Spinal cord (tissue), 10 donors: ENCODE results near the gene OR9K2. TPM values are rescaled to one million over a fixed set of nuclear protein-coding genes. Genes with fewer than 3 reads are reported as not detected.
"Not testable (repeated sequence)": the region's sequence is repeated elsewhere in the genome, so short reads cannot be mapped to it uniquely, and the experiment has no call there.

Experiments
- DNase-seq, 6 donors: peaks; one replicate each; pipeline versions ENCODE4 v3.0.0 to v3.0.0-alpha.2; 2013 to 2015; ENCODE audit warnings: low spot score in 6 of 6, low read depth in 4 of 6
- H3K27ac ChIP-seq: one replicate; pipeline ENCODE4 v1.5.1; 2013; ENCODE audit warnings: low read depth, low read length, control low read depth
- H3K27me3 ChIP-seq: one replicate; pipeline ENCODE4 v1.6.1; 2013; ENCODE audit warnings: low read length; ENCODE audit not compliant: control insufficient read depth, insufficient read depth
- H3K36me3 ChIP-seq: one replicate; pipeline ENCODE4 v1.6.1; 2013; ENCODE audit warnings: low read length; ENCODE audit not compliant: control insufficient read depth, insufficient read depth
- H3K4me1 ChIP-seq: one replicate; pipeline ENCODE4 v1.6.1; 2013; ENCODE audit warnings: low read length; ENCODE audit not compliant: control insufficient read depth, insufficient read depth
- H3K4me3 ChIP-seq: one replicate; pipeline ENCODE4 v1.5.1; 2013; ENCODE audit warnings: low read depth, low read length, control low read depth
- H3K9me3 ChIP-seq: one replicate; pipeline ENCODE4 v1.6.1; 2013; ENCODE audit warnings: low read length; ENCODE audit not compliant: control insufficient read depth, insufficient read depth
- WGBS: methylation state at CpG from one replicate; pipeline ENCODE4 v1.1.5; 2013; ENCODE audit warnings: missing lambda C conversion rate; ENCODE audit not compliant: insufficient coverage; 5-methylcytosine and 5-hydroxymethylcytosine counted together
- long read RNA-seq, 4 donors: transcript quantifications; one replicate each; lab custom pipeline, GENCODE V29; 2026
- polyA plus RNA-seq, 2 donors: library from polyadenylated mRNA; unstranded; fragments of 120-200 nt; gene quantifications; one replicate each; pipeline ENCODE4 v1.2.1, GENCODE V29; 2013; ENCODE audit not compliant: insufficient read length in 2 of 2
- total RNA-seq, 2 donors: library from RNA; depleted of rRNA in 1 of 2; stranded (reverse); fragments of 120-200 nt in 1 of 2; fragments of >200 nt in 1 of 2; gene quantifications; one replicate each; pipeline versions ENCODE4 v1.2.3 to v1.2.4, GENCODE V29; 2013 to 2014
- donor health status: healthy.

Gene OR9K2, protein sequence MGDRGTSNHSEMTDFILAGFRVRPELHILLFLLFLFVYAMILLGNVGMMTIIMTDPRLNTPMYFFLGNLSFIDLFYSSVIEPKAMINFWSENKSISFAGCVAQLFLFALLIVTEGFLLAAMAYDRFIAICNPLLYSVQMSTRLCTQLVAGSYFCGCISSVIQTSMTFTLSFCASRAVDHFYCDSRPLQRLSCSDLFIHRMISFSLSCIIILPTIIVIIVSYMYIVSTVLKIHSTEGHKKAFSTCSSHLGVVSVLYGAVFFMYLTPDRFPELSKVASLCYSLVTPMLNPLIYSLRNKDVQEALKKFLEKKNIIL
- total RNA-seq (not detected), polyA plus RNA-seq (not detected)
- long read RNA-seq, donor 1 = 0 reads
- long read RNA-seq, donor 2 = 0 reads
- long read RNA-seq, donor 3 = 0 reads
- long read RNA-seq, donor 4 = 0 reads

DNA sequence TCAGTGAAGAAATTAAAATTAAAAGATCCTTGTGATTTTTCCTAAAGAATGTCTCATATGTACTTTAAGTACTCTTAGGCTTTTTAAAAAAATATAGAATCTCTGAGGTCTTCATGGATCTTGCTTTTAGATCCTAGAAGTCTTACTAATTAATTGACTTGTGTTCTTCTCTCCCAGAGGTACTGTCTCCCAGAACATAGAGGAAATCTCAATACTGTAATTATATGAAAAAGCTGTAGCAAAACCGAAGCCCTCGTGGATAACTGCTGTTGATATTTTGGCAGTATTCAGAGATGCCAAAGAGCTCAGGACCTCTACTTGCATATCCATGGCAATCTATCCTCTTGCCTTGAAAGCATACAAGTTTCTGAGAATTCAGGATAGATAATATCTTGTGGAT, at the start of gene OR9K2:
Gene OR9K2, plus strand, starts transcription at position 301 of the 400 bp plus-strand sequence. CDS start 3,429 bp downstream, outside the sequence.
- DNase-seq = no peak

DNA sequence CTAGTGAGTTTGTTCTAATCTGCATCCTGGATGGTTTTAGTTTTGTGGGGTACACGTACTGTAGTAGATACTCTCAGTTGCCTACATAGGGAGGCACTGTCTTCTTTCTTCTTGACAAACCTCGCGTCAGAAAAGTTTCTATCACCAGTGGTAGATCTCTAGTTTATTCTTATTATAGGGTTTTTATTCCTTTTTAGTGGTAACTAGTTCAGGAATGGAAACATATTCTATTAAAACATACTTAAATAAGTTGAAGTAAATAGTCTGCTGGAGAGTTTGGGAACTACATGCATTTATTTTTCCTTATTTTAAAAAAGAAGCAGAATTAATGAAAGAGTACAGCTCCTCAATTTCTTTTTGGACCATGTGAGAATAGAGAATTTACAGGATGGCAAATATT, 33.6 kb upstream of the OR9K2 start:
- Histone ChIP-seq H3K27ac (no peak overlapping the region), H3K36me3 (no peaks in the 10 kb centered on the region), H3K4me3 (no peak overlapping the region), H3K27me3 (no peaks in the 10 kb centered on the region), H3K9me3 (no peaks in the 10 kb centered on the region), H3K4me1 (no peaks in the 10 kb centered on the region)
- WGBS = 80% methylated on average over 1 of the region's 3 CpGs
- DNase-seq = no peak

More for the DNA sequence above, at the start of gene OR9K2:
- H3K9me3 ChIP-seq = no peaks in the 10 kb centered on the region
- no peak within 1 kb of the TSS for H3K4me3 ChIP-seq
- no peaks in the 10 kb centered on the region for H3K36me3 ChIP-seq
- WGBS = no CpG with 5 or more reads among the region's 2 CpGs
- no peaks in the 10 kb centered on the region for H3K27me3 ChIP-seq
- no peaks in the 10 kb centered on the region for H3K4me1 ChIP-seq
- H3K27ac ChIP-seq = no peak within 1 kb of the TSS

DNA sequence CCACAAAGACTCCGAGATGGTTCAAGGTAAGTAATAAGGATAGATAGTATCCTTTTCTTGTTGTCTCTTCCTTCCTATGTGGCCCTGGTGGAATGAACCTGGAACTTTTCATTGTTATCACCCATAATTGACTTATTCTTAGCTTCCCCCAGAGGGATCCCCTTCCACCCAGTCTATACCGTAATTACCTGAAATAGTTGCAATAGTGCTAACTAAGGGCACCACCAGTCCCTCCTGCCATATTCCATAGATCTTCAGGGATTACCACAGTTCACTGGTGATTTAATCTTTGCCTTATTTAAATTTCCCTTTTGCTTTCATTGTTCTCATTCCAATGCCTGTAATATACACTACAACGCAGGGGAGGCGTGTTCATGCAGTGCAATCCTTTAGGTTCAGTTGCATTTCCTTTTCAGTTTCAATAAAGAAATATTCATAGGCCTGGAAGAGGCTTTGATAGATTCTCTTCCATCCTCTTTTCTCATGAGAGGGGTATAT, 13.8 kb upstream of the OR9K2 start:
- DNase-seq = no peak
- no peaks in the 10 kb centered on the region for H3K4me1 ChIP-seq
- H3K9me3 ChIP-seq = no peaks in the 10 kb centered on the region
- H3K36me3 ChIP-seq = no peaks in the 10 kb centered on the region
- no peak overlapping the region for H3K4me3 ChIP-seq
- H3K27ac ChIP-seq = no peak overlapping the region
- 100% methylated on average over 1 of the region's 4 CpGs for WGBS
- no peaks in the 10 kb centered on the region for H3K27me3 ChIP-seq

DNA sequence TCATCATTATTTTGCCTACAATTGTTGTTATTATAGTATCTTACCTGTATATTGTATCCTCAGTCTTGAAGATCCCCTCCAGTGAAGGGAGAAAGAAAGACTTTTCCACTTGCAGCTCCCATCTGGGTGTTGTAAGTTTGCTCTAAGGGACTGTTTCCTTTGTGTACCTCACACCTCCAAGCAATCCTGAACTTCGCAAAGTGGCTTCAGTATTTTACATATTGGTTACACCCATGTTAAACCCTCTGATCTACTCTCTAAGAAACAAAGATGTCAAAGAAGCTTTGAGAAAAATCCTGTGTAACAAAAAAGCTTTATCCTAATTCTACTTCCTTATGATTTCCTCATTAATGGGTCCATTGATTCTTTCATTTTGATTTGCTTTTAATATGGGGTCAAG, 10.1 kb upstream of the OR9K2 start:
- no peaks in the 10 kb centered on the region for H3K4me1 ChIP-seq
- WGBS = 100% methylated on average over 1 of the region's 1 CpG

DNA sequence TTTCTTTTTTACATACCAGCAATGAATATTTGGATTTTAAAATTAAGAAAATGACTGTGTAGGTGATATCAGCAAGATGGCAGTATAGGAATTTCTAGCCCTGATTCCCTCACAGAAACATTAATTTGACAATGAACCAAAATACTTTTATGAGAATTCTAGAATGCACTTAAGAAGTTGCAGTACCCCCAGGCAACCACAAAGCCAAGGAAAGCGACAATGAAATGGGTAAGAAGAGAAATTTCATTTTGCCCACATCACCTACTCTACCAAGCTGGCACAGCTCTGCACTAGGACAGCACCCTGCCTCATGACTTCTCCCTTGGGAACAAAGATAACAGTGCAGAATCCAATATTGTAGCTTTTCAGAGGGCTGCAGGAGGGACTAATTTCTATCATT, 6.6 kb downstream of the OR9K2 start:
- Histone ChIP-seq H3K4me1 (no peaks in the 10 kb centered on the region), H3K27me3 (no peaks in the 10 kb centered on the region), H3K9me3 (no peaks in the 10 kb centered on the region), H3K36me3 (no peaks in the 10 kb centered on the region), H3K27ac (no peak overlapping the region), H3K4me3 (no peak overlapping the region)
- no peak for DNase-seq
- no CpG with 5 or more reads among the region's 1 CpG for WGBS

More for the DNA sequence above, 10.1 kb upstream of the OR9K2 start:
- DNase-seq = no peak
- no peak overlapping the region for H3K4me3 ChIP-seq
- H3K36me3 ChIP-seq = no peaks in the 10 kb centered on the region
- no peaks in the 10 kb centered on the region for H3K27me3 ChIP-seq
- H3K27ac ChIP-seq = no peak overlapping the region
- peaks cover 2% of the 10 kb centered on the region for H3K9me3 ChIP-seq

DNA sequence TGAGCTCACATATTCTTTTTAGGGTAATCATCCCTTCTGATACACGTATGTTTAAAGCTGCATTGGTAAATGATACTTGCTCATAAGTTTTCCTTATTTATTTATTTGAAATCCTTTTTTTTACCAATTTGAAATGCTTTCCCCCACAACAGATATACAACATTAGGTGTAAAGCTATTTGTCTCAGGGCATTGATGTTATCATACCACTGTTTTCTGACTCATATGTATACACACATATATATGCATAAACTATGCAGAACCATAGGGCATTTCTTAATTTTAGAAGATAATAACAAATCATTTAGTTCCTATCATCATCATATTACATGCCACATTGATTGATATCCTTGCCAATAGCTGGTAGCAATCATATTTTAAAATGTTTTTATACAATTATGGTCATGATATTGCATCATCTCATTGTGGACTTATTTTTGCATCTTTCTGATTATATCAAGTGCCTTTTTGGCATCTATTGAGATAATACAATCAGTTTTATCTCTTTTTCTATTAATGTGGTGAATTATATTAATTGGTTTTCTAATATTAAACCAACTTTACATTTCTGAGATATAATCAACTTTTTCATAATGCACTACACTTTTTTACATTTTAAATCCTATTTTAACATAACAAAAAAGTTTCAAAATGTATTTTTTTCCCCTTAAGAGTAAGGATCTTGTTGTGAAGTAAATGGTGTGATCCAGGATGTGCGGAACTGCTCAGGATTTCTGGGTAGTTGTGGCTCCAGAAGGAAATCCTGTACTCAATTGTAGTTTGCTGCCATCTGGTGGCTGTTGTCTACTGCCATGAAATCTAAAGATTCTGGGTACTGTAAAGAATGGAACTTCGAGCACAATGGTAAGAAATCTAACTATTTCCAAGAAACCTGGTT, 16.7 kb downstream of the OR9K2 start:
- 14% methylated on average over 1 of the region's 3 CpGs for WGBS
- H3K4me1 ChIP-seq = no peaks in the 10 kb centered on the region
- no peaks in the 10 kb centered on the region for H3K9me3 ChIP-seq
- no peaks in the 10 kb centered on the region for H3K36me3 ChIP-seq
- H3K4me3 ChIP-seq = no peak overlapping the region
- H3K27ac ChIP-seq = no peak overlapping the region
- H3K27me3 ChIP-seq = no peaks in the 10 kb centered on the region
- DNase-seq = peak; percentile 3 to 86 (median 38)

DNA sequence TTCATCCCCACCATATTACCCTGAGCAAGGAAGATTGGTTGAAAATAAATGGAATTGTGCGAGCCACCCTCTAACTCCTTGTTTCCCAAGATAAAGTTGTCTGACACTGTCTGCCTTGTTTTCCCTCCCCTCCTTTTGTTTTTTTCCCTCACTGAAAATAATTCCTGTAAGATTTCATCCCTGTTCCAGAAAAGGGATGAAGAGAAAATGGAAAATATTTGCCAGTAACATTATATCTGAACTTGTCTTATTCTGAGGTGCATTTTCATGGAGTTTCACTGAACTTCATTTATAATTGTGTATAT, 17.3 kb downstream of the OR9K2 start:
- no CpG with 5 or more reads among the region's 1 CpG for WGBS

DNA sequence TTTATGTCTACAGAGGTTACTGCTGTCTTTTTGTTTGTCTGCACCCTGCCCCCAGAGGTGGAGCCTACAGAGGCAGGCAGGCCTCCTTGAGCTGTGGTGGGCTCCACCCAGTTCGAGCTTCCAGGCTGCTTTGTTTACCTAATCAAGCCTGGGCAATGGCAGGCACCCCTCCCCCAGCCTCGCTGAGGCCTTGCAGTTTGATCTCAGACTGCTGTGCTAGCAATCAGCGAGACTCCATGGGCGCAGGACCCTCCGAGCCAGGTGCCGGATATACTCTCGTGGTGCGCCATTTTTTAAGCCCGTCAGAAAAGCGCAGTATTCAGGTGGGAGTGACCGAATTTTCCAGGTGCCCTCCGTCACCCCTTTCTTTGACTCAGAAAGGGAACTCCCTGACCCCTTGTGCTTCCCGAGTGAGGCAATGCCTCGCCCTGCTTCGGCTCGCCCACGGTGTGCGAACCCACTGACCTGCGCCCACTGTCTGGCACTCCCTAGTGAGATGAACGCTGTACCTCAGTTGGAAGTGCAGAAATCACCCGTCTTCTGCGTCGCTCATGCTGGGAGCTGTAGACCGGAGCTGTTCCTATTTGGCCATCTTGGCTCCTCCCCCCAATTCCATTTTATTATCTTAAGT, 40.9 kb downstream of the OR9K2 start:
- H3K27ac ChIP-seq, H3K9me3 ChIP-seq, H3K4me1 ChIP-seq, DNase-seq, H3K4me3 ChIP-seq, H3K27me3 ChIP-seq, H3K36me3 ChIP-seq: not testable (repeated sequence)
- WGBS = 88% methylated on average over 23 of the region's 24 CpGs

More for the DNA sequence above, 17.3 kb downstream of the OR9K2 start:
- Histone ChIP-seq H3K27ac (no peak overlapping the region), H3K4me1 (no peaks in the 10 kb centered on the region), H3K4me3 (no peak overlapping the region), H3K36me3 (no peaks in the 10 kb centered on the region), H3K27me3 (no peaks in the 10 kb centered on the region), H3K9me3 (no peaks in the 10 kb centered on the region)
- no peak for DNase-seq

DNA sequence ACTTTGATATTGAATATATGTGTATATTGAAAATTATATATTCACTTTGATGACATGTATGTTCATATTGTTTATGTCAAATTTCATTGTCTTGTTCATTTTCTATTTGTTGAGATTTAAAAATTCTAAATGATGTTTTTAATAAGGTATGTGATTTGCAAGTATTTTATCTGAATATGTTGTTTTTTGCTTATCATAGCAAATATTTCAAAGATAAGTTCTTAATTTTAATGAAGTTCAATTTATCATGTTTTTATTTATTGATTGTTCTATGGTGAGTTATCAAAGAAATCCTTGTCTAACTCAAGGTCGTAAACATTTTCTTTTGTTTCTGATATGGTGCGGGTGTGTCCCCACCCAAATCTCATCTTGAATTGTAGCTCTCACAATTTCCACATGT, 45.2 kb downstream of the OR9K2 start:
- Histone ChIP-seq H3K4me1 (peaks cover 3% of the 10 kb centered on the region), H3K27ac (no peak overlapping the region), H3K4me3 (no peak overlapping the region), H3K36me3 (no peaks in the 10 kb centered on the region), H3K9me3 (no peaks in the 10 kb centered on the region), H3K27me3 (no peaks in the 10 kb centered on the region)
- WGBS = no CpG with 5 or more reads among the region's 2 CpGs
- DNase-seq = no peak
